Measurements from ENCODE around the gene KIF5A.

The KIF5A gene

GRCh38 chr12:57520053-57520818, 29.6 kb upstream of the KIF5A start, which contains the start of gene DDIT3:
TSS of gene DDIT3 (minus strand) at chr12:57520514. CDS start at chr12:57517406, 3,108 bp downstream.
- DNase-seq = peak; percentile 97

DNA sequence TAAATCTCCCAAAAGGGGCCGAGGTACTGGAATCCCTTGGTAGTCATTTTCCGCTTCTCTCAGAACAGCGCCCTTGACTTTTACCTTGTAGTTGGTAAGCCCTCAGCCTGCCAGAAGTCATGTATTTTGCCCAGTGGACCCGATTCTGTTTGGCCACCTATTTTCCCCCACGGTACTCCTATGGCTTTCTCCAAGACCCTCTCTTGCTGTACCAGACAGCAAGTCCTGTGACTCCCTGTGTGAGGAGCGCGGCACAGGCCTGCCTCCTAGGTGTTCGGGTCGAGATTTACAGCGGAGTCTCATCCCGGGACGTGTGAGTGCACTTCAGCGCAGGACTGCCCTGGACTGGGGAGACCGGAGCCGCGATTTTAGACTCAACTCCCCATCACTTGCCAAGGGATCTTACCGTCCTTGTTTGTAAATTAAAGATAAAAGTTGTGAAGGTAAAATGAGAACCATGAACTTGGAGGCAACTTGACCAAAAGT, 28.3 kb upstream of the KIF5A start:
- DNase-seq = peak; percentile 69

- peak; percentile 92 for DNase-seq
Observed at GRCh38 chr12:57522011-57522886, 27.6 kb upstream of the KIF5A start, which contains the start of gene MBD6. TSS of gene MBD6 (plus strand) at chr12:57522824. CDS start at chr12:57524304, 1,480 bp downstream.

DNA sequence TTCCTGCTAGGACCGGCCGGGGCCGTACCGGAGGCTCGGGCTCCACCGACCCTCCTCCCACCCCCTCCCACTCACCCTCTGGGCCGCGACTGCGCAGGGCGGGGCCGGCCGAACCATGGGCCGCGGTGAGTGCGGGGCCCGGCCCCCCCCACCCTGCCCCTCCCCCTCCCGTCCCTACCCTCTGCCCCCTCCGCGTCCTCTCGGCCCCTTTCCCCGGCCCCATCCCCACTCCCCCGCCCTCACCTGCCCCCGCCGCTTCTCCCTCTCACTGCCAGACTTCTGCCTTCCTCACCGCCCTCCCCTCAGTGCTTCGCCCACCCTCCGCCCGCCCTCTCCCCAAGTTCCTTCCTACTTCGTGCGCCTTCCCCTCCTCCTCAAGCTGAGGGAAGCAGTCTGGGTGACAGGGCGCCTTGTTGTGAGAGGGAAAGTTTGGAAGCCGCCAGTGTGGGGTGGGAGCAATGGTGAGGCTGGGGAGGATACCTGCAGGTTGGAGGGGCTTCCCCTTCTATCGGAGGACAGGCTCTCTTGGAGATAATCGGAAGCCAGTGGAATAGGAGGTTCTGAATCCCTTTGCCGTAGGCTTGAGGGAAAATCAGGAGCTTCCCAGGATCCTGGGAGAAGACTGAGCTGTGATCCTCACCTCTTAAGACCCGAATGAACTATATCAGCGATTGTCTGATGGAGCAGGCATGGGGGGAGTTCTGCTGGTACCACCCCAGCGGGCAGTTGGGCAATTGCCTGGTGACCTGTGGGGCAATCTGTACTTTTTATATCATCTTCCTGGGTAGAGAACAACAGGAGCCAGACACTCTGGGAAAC, 26.7 kb upstream of the KIF5A start:
- DNase-seq = peak; percentile 59

- DNase-seq = no peak
Observed at GRCh38 chr12:57523706-57524614, 25.9 kb upstream of the KIF5A start.

- DNase-seq = peak; percentile 3
Observed at GRCh38 chr12:57524814-57525614, 24.8 kb upstream of the KIF5A start.

DNA sequence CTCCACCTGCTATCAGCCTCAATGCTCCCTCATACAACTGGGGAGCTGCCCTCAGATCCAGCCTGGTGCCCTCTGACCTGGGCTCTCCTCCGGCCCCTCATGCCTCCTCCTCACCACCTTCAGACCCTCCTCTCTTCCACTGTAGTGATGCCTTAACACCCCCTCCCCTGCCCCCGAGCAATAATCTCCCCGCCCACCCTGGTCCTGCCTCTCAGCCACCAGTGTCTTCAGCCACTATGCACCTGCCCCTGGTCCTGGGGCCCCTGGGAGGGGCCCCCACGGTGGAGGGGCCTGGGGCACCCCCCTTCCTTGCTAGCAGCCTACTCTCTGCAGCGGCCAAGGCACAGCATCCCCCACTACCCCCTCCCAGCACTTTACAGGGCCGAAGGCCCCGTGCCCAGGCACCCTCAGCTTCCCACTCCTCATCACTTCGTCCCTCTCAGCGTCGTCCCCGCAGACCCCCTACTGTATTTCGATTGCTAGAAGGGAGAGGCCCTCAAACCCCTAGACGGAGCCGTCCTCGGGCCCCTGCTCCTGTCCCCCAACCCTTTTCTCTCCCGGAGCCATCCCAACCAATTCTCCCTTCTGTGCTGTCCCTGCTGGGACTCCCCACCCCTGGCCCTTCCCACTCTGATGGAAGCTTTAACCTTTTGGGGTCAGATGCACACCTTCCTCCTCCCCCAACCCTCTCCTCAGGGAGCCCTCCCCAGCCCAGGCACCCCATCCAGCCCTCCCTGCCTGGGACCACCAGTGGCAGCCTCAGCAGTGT, 24.0 kb upstream of the KIF5A start:
- no peak for DNase-seq

GRCh38 chr12:57526477-57527126, 23.2 kb upstream of the KIF5A start:
- DNase-seq = no peak

GRCh38 chr12:57527184-57527583, 22.7 kb upstream of the KIF5A start:
- no peak for DNase-seq

DNA sequence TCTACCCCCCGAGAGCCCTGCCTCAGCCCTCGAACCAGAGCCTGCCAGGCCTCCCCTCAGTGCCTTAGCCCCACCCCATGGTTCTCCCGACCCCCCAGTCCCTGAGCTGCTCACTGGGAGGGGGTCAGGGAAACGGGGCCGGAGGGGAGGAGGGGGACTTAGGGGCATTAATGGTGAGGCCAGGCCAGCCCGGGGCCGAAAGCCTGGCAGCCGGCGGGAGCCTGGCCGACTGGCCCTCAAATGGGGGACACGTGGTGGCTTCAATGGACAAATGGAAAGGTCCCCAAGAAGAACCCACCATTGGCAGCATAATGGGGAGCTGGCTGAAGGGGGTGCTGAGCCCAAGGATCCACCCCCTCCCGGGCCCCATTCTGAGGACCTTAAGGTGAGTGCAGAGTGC, 21.7 kb upstream of the KIF5A start:
- DNase-seq = no peak

GRCh38 chr12:57528831-57529555, 20.9 kb upstream of the KIF5A start:
- no peak for DNase-seq

- DNase-seq = no peak
Observed at GRCh38 chr12:57529831-57530230, 20.0 kb upstream of the KIF5A start.

DNA sequence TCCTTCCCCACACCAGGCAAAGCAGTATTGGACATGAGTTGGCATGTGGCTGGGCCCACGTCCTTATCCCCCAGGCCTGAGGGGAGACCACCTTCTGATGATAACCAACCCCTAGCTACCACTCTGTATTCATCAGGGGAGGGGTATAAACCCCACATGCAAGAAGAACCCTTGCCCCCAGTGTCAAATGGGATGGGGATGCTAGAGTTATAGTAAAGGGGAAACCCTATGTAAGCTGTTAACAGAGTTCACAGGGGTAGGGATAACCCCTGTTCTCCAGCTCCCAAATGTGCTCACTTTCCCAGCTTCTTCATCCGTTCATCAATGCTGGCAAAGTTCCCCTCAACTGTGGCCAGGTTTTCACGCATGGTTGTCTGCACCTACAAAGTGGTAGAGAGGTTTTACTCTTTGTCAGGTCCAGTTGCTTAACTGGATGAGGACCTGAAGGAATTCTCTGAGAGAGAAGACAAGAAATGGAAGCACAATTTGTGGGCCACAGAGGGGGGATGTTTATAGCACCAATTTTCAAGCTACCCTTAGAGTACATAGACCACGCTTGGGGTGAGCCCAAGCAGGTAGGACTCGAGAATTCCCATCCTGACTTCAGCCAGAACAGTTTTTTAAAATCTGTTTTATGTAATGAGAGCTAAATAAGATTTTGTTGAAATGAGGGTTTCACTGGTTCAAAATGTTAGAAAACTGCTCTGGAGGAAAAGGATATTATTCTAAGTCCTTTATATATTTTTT, 19.3 kb upstream of the KIF5A start:
- DNase-seq = no peak

GRCh38 chr12:57531836-57532235, 18.0 kb upstream of the KIF5A start:
- DNase-seq = no peak

DNA sequence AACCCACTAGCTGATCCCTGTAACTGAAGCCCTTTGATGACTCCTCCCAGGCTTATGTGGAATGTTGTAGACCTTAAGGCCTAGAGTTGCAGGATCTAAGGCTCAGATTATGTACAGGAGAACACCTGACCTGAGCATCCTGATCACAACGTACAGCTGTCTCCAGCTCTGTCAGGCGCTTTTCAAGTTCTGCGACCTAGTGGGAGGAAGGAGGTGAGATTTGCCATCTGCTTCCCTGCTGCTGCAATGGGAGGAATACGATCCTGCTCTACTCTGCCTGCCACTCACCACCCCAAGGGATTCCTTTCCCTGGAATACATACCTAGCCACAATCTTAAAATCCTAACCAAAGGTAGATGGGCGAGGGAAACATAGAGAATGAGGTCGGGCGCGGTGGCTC, 16.7 kb upstream of the KIF5A start:
- DNase-seq = peak; percentile 96

DNA sequence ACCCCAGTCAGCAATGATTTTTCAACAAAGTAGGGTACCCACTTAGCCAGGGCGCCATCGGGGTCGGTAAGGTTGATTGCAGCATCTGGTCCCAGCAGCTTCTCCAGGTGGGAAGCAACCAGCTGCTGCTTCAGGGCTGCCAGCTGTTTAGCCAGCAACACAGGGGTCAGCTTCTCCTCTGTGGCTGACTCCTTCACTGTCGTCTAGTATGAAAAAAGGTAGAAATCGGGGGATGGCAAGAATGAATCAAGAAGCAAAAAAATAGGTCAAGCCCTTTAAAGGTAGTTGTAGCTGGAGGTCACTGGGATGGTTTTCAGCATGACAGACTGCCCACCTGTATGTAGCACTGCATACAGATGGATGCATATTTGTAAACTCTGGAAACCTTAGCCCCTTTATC, 15.6 kb upstream of the KIF5A start:
- DNase-seq = peak; percentile 47

GRCh38 chr12:57534991-57535543, 14.8 kb upstream of the KIF5A start:
- no peak for DNase-seq

Data from NCI-H2171 treated with DMSO at 0.1 percent for 48 hours (cell line).